ENCODE measurements around the gene NXPH4.

The NXPH4 gene

GRCh38 chr12:57222286-57223190, 5.9 kb downstream of the NXPH4 start:
- Mint-ChIP-seq H3K4me1 (ENCODE audit: low read depth) (peaks cover 55% of the 10 kb centered on the region), H3K27ac (no peak overlapping the region), H3K27me3 (peaks cover 95% of the 10 kb centered on the region), H3K4me3 (no peak overlapping the region), H3K9me3 (no peaks in the 10 kb centered on the region), H3K36me3 (ENCODE audit: low read depth) (no peaks in the 10 kb centered on the region)
- intact Hi-C loops (cut with micrococcal nuclease), result no loop called here

- Mint-ChIP-seq H3K9me3 (no peaks in the 10 kb centered on the region), H3K27me3 (peaks cover 91% of the 10 kb centered on the region), H3K36me3 (ENCODE audit: low read depth) (no peaks in the 10 kb centered on the region), H3K4me3 (no peak overlapping the region), H3K27ac (no peak overlapping the region), H3K4me1 (ENCODE audit: low read depth) (peaks cover 57% of the 10 kb centered on the region)
- intact Hi-C loops (cut with micrococcal nuclease), result loop anchor here (1.0 kb wide), 1 partner anchor 16 kb away; no protein-coding TSS in a partner anchor
These were observed 6.9 kb downstream of the NXPH4 start for GRCh38 chr12:57223191-57224165.

- peaks cover 64% of the 10 kb centered on the region for H3K4me1 Mint-ChIP-seq (ENCODE audit: low read depth)
- H3K27me3 Mint-ChIP-seq, result peaks cover 84% of the 10 kb centered on the region
- H3K4me3 Mint-ChIP-seq, result no peak overlapping the region
- H3K36me3 Mint-ChIP-seq (ENCODE audit: low read depth), result peaks cover under 1% of the 10 kb centered on the region
- H3K27ac Mint-ChIP-seq, result no peak overlapping the region
- H3K9me3 Mint-ChIP-seq, result no peaks in the 10 kb centered on the region
- intact Hi-C loops (cut with micrococcal nuclease), result loop anchor here (1.0 kb wide), 1 partner anchor 15 kb away; no protein-coding TSS in a partner anchor
These were observed 7.8 kb downstream of the NXPH4 start for GRCh38 chr12:57224278-57224972.

- Mint-ChIP-seq H3K9me3 (no peaks in the 10 kb centered on the region), H3K27me3 (peaks cover 78% of the 10 kb centered on the region), H3K4me3 (peak overlapping the region; percentile 27)
These were observed 8.5 kb downstream of the NXPH4 start for GRCh38 chr12:57224973-57225679.

GRCh38 chr12:57225680-57226210, 9.2 kb downstream of the NXPH4 start:
- Mint-ChIP-seq H3K4me3 (no peak overlapping the region), H3K36me3 (ENCODE audit: low read depth) (peaks cover 9% of the 10 kb centered on the region), H3K27ac (no peak overlapping the region), H3K27me3 (peaks cover 74% of the 10 kb centered on the region), H3K9me3 (no peaks in the 10 kb centered on the region), H3K4me1 (ENCODE audit: low read depth) (peaks cover 70% of the 10 kb centered on the region)
- intact Hi-C loops (cut with micrococcal nuclease), result loop anchor here (1.0 kb wide), 1 partner anchor 18 kb away; no protein-coding TSS in a partner anchor

More at GRCh38 chr12:57224973-57225679, 8.5 kb downstream of the NXPH4 start:
- H3K36me3 Mint-ChIP-seq (ENCODE audit: low read depth), result peaks cover 7% of the 10 kb centered on the region
- H3K4me1 Mint-ChIP-seq (ENCODE audit: low read depth), result peaks cover 66% of the 10 kb centered on the region
- no peak overlapping the region for H3K27ac Mint-ChIP-seq
- intact Hi-C loops (cut with micrococcal nuclease), result loop anchor here (1.0 kb wide), 2 partner anchors 14 to 18 kb away; no protein-coding TSS in a partner anchor

GRCh38 chr12:57226588-57227314, 10.2 kb downstream of the NXPH4 start:
- Mint-ChIP-seq H3K4me3 (peak overlapping the region; percentile 41), H3K27ac (no peak overlapping the region), H3K27me3 (peaks cover 63% of the 10 kb centered on the region), H3K4me1 (ENCODE audit: low read depth) (peaks cover 71% of the 10 kb centered on the region), H3K9me3 (no peaks in the 10 kb centered on the region), H3K36me3 (ENCODE audit: low read depth) (peaks cover 17% of the 10 kb centered on the region)
- intact Hi-C loops (cut with micrococcal nuclease), result no loop called here

- Mint-ChIP-seq H3K4me1 (ENCODE audit: low read depth) (peaks cover 68% of the 10 kb centered on the region), H3K9me3 (no peaks in the 10 kb centered on the region), H3K36me3 (ENCODE audit: low read depth) (peaks cover 25% of the 10 kb centered on the region), H3K27ac (no peak overlapping the region), H3K27me3 (peaks cover 56% of the 10 kb centered on the region), H3K4me3 (no peak overlapping the region)
- intact Hi-C loops (cut with micrococcal nuclease), result no loop called here
These were observed 10.9 kb downstream of the NXPH4 start for GRCh38 chr12:57227315-57228115.

- peaks cover 73% of the 10 kb centered on the region for H3K4me1 Mint-ChIP-seq (ENCODE audit: low read depth)
- H3K9me3 Mint-ChIP-seq, result no peaks in the 10 kb centered on the region
- peak overlapping the region; percentile 97 for H3K27ac Mint-ChIP-seq
- H3K36me3 Mint-ChIP-seq (ENCODE audit: low read depth), result peaks cover 41% of the 10 kb centered on the region
- H3K4me3 Mint-ChIP-seq, result peak overlapping the region; percentile 93
- peaks cover 40% of the 10 kb centered on the region for H3K27me3 Mint-ChIP-seq
- intact Hi-C loops (cut with micrococcal nuclease), result loop anchor here (1.0 kb wide), 1 partner anchor 10 kb away; no protein-coding TSS in a partner anchor
These were observed 12.5 kb downstream of the NXPH4 start for GRCh38 chr12:57229046-57229633.

- Mint-ChIP-seq H3K27ac (peak within 1 kb of the TSS; percentile 97), H3K27me3 (peaks cover 33% of the 10 kb centered on the region), H3K4me3 (peak within 1 kb of the TSS; percentile 93), H3K4me1 (ENCODE audit: low read depth) (peaks cover 80% of the 10 kb centered on the region), H3K9me3 (no peaks in the 10 kb centered on the region), H3K36me3 (ENCODE audit: low read depth) (peaks cover 44% of the 10 kb centered on the region)
- intact Hi-C loops (cut with micrococcal nuclease), result loop anchor here (1.0 kb wide), 1 partner anchor 9 kb away; no protein-coding TSS in a partner anchor
These were observed 13.2 kb downstream of the NXPH4 start, which contains the start of gene SHMT2 for GRCh38 chr12:57229634-57230380. Gene SHMT2, plus strand, starts transcription at chr12:57229711. Its CDS starts 68 bp downstream, at chr12:57229779.

GRCh38 chr12:57230381-57231155, 14.0 kb downstream of the NXPH4 start:
- peak overlapping the region; percentile 93 for H3K4me3 Mint-ChIP-seq
- H3K27ac Mint-ChIP-seq, result peak overlapping the region; percentile 97
- intact Hi-C loops (cut with micrococcal nuclease), result no loop called here
- peaks cover 44% of the 10 kb centered on the region for H3K36me3 Mint-ChIP-seq (ENCODE audit: low read depth)
- peaks cover 74% of the 10 kb centered on the region for H3K4me1 Mint-ChIP-seq (ENCODE audit: low read depth)
- no peaks in the 10 kb centered on the region for H3K9me3 Mint-ChIP-seq
- H3K27me3 Mint-ChIP-seq, result peaks cover 32% of the 10 kb centered on the region
